ENCODE data around the gene SLC18A3.

SLC18A3 gene

DNA sequence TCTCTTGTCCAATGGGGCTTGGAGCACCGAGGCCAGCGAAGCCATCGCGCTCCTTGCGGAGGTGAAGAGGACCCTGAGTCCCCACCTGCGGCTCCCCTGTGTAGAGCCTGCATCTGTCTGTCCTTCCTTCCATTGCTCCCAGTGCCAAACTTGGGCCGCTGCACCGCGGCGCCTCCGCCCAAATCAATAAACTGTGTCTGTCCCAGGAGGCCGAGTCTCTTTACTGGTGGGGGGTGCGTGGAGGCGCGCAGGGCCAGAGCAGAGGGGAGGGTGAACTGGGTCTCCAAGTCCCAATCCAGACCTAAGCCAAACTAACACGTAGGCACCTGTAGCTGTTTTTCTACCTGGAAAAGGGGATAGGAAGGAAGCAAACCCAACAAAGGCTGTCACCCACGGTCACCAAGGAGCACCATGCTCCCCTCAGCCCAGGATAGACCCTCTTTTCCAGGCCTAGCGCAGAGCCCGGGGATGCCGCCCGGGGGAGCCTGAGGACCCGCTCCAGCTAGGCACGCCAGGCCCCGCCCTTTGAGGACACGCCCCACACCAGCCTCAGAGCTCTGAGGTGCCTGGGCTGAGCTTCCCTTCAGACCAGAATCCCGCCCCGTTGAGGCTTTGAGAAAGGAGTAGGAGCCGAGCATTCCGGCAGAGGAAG lies 2.5 kb downstream of the SLC18A3 start:
- DNase-seq, result no peak

DNA sequence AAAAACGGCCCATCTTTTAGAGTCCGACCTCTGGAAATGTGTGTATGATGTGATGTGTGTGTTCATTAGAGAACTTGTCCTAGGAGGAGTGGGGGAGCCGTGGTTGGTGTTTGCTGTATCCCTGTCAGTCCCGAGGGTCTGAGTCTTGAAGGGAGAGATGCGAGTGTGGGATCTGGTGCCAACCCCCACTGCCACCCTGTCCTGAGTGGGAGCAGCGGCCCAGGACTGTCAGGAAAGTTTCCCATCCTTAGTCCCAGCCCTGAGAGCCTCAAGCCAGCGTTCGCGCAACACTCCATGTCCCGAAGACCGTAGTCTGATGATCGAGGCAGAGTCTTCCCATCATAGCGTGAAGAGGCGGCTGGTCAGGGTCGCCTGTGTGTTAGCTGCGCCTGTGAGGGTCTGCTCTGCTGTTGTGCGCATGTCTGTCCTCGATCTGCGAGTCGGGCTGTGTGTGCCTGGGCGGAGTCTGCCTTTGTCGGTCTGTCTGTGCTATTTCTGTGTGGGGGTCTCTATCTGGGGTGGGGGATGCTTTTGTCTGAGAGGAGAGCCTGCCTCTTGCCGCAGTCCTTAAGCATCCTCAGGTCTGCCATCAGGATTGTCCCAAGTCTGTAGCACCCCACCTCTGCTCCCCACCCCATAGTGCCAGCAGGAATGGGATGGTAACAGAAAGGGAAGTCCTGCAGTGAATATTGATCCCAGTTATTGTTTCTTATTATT lies 3.2 kb downstream of the SLC18A3 start:
- no peak for DNase-seq

DNA sequence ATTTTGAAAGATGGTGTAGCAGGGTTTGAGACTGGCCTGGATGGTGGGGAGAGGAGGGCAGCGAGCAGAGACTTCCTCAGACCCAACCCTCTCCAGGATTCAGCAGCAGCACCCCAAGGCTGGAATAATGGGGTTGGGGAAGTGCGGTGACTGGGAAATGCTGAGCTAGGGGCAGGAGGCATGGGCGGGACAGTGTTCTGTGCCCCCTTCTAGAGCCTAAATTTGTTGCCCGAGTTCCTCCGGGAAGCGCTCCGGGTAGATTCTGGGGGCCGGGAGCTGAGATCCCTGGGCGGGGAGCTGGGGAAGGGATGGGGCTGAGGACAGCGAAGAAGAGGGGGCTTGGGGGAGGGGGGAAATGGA lies 3.8 kb downstream of the SLC18A3 start, which contains the start of gene CHAT:
TSS of gene CHAT (plus strand) at position 156 of the 360 bp plus-strand sequence. CDS start at position 309, 153 bp downstream.
- DNase-seq, result no peak

DNA sequence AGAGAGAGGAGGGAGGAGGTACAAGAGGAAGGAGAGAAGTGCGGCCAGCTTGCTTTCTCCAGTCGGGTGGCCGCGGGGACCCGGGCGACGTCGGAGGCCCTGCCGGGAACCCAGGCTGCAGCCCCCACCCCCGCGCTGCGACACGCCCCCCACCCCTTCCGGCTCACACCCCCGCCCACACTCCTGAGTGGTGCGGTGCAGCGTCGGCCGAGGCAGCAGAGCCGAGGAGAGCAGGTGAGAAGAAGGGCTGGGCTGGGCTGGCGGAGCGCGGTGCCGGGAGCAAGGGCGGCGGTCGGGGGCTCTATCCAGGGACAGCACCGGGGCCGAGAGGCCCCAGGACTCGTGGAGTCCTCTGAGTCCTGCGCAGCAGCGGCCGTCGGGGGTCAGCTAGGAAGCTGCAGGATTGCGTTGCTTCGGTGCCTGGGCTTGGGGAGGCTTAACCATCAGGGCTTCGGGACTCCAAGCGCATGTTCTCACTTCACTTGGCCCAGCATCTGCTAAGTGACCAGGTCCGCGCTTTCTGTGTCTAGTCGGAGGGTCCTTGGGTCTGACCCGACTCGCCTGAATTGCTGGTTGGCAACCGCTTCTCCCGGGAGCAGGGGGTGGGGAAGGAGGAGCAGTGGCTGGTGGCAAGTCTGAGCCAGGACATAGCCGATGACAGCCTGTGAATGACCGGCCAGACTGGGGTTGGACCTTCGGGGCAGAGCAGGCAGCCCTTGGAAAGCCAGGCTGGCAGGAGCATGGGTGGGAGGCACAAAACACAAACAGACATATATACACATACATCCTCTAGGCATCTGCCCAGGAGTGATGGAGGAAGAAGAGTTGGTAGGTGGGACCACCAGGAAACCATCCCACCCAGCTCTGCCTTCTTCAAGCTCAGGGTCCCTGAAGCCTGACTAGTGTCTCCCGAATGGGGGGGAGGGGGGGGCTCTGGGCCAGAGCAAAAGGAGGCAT lies 4.4 kb downstream of the SLC18A3 start:
- no peak for DNase-seq

DNA sequence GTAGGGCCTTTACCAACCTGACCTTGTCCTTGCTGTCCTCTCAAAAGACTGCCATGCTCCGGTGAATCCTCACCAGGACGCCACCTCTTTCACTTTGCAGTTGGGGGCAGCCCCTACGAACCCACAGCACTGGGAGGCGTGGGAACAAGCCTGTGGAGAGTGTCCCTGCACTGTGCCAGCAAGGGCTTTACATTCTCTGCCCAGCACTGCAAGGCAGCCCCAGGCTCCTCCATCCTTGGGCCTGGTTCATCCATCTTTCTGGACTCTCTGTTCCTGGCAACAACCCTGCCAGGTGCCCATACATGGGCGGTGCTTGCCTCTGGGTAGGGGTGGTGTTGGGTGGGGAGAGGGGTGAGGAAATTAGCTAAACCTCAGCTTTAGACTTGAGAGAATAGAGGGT lies 5.1 kb downstream of the SLC18A3 start:
- no peak for DNase-seq

DNA sequence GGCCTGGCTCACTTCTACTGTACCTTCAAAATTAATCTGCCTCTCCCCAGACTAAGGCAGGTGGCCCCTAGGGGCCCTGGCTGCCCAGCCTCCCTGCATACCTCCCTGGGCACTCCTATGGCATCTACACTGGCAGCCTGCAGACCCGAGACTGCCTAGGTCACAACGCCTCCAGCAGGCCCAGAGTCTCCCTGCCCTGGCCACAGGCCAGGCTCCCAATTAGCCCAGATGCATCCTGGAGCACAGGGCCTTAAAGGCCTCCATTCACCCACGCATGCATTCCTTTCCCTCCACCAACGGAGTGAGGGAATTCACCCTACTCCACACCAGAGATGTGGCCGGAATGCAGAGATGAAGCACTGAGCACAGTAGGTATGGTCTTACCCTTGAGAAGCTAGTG lies 5.6 kb downstream of the SLC18A3 start:
- no peak for DNase-seq

DNA sequence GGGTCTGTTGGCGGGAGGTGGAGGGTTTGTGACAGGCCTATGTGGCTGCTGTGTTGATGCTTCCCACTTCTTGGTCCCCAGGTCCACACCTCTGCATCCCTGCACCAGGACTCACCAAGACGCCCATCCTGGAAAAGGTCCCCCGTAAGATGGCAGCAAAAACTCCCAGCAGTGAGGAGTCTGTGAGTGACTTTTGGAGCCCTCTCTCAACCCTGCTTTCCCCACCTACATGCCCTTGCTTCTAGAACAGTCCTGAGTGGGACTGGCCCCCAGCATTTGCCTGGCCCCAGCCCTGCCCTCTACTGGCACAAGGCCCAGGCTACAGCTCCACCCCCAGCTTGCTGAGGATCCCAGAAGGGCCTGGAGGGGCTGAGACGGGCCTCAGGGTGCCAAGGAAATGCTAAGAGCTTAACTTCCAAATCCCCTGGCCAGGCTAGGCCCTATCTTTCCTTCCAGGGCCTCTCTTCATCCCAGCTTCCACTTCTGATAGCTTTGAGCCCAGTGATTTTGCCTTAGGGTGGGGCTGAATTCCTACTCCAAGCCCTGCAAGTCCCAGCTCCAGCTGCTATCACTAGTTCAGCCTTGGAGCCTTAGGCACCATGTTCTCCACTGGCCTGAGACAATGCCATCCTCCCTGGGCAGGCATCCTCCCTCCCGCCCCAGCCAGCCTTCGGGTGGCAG lies 6.5 kb downstream of the SLC18A3 start:
- DNase-seq, result no peak

DNA sequence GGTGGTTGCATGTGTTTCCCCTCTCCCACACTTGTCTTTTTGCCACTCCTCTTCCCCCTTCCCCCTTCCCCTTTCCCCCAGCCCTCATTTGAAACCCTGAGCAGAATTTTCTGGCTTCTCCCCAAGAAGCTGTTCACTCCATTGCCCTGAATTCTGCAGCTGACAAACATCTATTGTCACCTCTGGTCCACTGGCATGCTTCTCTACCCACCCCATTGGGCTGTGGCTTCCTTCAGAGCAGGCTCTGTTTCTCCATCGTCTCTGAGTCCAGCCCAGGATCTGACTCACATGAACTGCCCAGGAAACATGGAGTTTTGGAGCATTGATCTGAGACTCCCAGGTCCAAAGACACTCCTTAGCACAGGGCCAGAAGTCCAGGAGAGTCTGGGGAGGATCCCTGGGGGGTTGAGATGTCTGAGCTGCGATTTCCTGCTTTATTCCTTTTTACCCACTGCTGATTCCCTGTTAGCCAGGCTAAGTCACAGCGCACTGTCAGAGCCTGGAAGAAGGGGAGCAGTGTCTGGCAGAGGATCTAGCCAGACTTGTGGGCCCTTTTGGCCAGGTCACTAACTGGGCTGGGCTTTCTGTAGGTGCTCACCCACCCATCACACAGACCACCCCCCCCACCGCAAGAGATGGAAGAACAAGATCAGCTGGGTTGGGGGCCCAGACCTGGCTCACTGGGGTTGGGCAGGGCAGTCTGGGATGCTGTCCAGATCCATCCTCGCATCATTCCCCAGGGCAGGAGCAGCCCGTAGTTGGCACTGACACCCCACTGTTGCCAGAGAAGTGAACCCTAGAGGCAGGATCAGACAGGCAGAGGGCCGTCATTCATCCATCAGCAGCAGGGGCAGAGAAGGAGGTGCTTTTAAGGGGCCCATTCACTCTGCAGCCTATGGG lies 7.3 kb downstream of the SLC18A3 start:
- no peak for DNase-seq

DNA sequence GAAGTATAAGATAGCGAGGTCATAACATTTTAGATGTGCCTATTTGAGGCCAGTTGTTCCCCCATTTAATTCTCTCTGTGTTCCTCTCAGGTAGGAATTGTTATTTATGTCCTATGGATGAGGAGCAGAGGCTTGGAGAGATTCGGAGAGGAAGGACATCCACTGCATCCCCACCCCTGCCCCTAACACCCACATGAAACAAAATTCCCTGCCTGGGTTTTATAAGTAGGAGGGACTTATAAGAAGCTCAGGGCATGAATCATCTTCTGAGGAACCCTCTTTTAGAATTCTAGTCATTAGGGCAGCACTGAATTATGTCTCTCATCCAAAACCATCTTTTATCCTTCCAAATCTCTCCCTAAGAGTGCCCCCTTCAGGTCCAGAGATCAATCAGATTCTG lies 8.7 kb downstream of the SLC18A3 start:
- no peak for DNase-seq

DNA sequence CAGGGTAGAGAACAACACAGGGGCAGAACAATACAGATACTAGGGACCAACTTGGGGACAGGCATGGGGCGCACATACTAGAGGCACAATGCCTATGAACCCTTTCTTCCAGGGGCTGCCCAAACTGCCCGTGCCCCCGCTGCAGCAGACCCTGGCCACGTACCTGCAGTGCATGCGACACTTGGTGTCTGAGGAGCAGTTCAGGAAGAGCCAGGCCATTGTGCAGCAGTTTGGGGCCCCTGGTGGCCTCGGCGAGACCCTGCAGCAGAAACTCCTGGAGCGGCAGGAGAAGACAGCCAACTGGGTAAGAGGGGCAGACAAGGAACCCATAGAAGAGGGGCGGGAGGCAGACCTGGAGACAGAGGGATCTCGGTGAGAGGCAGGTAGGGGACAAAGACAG lies 9.5 kb downstream of the SLC18A3 start:
- DNase-seq, result no peak

DNA sequence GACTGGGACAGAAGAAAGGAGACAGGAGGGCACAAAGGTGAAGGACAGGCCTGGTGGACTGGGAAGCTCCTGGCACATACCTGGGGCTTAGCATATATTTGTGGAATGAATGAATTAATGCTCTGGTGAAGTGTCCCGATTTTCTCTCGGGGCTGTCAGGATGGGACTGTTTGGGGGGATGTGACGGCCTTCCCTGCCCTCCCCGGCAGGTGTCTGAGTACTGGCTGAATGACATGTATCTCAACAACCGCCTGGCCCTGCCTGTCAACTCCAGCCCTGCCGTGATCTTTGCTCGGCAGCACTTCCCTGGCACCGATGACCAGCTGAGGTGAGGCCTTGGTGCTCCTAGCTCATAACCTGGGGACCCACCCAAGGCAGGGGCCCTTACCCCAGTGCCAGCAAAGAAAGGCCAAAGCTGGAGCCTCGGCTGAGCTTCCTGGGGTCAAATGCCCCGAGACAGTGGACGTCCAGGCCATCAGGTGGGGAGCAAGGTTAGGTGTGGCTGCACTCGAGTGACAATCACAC lies 10.2 kb downstream of the SLC18A3 start:
- DNase-seq, result no peak

DNA sequence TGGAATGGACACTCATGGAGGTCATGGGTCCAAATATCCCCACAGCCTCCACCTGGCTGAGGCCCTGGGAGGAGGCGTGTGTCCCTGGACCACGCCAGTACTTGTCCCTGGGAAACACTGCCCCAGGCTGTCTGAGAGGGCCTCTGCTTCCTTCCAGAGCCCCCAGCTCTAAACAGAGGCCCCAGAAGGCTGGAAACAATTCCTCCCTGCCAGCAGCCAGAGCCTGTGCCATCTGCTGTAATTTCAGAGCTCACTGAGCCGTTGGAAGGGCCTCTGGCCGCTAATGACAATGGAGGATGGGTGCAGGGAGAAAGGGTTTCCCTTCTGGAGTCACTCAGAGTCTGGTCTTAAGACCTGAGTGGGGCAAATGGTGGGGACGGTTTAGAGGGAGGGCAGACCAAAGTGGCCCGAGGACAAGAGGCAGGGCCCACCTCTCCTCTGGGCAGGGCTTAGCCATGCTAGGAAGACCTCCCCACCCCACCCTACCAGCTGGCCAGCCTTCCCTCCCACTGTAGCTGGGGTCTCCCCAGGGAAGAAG lies 10.8 kb downstream of the SLC18A3 start:
- no peak for DNase-seq

DNA sequence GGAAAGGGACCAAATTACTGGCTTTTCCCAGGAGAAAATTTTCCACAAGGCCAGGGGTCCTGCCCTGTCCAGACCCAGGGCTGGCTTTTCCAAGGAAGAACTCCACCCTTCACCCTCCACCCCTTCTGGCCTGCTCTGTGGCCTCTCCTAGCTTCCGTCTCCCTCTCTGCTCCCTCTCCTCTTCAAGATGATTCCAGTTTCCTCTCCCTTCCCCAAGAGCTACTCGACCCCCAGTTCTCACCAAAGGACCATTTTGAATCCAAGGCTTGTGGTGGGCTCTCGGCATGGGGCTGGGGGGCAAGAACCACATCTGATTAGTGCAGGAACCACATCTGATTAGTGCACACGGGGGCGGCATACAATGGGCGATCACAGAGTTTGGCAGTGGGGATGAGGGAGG lies 11.5 kb downstream of the SLC18A3 start:
- DNase-seq, result no peak

DNA sequence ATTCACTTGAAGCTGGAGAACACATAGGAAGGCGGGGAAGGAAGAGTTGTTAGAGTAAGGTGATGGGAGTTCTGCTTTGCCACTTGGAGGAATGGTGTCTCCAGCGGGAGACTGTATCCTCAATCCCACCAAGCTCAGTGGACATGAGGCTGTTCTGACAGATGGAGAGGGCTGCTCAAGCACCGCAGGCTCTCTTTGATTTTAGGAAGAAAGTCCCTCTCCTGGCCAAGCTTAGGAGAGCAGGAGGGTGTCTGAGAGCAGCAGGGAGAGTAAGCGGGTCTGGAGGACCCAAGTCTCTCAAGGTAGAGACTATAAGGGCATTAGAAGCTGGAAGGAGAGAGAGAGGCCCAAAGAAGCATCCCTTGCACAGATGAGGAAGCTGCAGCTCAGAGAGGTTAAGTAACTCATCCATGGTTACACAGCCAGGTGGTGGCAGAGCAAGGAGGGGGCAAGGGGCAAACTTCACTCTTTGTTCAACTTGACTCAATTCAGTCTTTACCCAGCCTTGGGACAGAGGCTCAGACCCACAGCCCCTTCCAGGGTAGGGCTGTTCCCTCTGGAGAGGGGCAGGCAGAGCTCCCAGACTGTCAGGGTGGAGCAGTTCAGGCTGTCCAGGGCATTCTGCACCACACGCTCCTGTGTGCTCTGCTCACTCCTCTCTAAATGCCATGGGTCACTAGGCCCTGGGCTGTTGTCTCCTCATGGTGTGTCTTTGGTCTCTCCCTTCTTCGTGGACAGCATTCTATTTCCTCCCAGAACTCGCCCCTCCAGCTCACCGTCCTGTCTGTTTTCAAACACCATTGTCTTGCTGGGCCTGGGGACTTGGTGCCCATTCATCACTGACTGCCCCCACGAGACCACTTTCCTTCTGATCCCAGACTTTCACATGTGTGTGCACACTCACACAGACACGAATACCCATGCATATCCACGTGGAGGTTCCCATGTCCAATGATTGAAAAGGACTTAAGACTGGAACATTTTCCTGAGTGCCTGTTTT lies 12.6 kb downstream of the SLC18A3 start:
- DNase-seq, result no peak

DNA sequence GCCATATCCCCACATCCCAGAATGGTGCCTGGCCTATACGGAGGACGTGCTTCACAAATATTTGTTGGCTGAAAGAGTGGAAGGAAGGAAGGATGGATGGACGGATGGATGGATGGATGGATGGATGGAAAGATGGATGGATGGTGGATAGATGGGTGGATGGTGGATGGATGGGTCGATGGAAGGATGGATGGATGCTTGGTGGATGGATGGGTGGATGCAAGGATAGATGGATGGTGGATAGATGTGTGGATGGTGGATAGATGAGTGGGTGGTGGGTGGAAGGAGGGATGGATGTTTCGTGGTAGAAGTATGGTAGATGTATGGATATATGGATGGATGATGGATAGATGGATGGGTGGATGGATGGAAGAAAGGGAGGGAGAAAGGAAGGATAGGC lies 14.5 kb downstream of the SLC18A3 start:
- DNase-seq, result no peak

DNA sequence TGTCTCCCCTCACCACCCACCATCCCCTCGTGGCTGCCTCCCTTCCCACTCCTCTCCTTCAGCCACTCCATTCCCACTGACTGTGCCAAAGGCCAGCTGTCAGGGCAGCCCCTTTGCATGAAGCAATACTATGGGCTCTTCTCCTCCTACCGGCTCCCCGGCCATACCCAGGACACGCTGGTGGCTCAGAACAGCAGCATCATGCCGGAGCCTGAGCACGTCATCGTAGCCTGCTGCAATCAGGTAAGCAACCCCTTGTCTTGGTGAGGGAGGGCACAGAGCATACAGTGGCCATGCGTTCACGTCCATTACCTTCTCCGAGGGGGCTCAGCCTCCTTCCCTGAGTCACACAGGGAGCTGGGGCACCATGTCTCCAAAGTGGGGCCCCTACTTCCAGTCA lies 15.3 kb downstream of the SLC18A3 start:
- DNase-seq, result no peak

DNA sequence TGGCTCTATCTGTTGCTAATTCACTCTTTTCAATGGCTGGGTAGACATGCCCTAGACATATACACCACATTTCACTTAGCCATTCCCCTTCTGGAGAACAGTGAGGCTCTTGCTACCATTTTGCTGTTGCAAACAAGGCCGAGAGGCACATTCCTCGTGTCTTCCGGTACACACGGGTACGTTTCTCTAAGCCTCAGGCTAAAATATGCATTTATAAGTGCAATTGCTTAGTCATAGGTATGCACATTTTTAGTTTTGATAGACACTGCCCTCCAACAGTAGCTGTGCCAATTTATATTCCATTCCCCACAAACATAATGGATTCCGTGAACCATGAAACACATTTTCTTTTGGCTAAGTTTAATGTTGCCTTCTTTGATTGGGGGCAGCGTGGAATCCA lies 16.9 kb downstream of the SLC18A3 start:
- no peak for DNase-seq

DNA sequence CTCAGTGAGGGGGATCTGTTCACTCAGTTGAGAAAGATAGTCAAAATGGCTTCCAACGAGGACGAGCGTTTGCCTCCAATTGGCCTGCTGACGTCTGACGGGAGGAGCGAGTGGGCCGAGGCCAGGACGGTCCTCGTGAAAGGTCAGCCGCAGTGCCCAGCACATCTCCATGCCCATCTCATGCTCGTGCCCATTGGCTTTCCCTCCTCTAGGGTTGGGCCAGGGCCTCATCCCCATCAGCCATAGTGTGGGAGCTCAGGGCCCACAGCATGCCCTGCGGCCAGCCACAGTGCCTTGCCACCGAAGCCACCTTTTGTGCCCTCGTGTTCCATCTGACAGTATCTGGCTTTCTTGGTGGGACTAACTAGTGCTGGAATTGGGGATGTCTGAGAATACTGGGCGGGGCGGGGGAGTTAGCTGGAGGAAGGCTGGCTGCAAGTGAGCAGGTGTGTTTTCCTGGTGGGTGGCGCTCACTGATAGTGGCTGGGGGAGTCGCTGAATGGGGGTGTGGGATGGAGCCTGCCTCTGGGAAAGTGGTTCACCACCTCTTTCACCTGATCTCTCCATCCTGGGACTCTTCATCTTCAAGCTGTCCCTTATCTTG lies 17.6 kb downstream of the SLC18A3 start:
- no peak for DNase-seq

DNA sequence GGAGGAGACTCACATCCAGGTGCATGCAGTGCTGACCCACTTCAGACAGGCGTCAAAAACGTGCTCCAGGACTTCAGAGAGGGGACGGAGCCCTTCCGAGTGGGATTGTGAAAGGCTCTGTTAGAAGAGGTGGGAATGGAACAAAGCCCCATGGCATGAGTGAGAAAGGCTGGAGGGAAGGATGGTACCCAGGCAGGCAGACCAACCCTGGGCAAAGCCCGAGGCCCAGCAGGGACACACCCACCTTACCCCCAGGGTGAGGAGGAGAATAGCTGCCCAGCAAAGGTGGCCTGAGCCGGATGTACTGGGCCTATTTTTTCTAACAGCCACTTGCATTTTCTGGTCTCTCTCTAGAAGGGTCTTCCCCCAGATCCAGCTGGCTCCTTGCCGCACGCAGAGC lies 18.5 kb downstream of the SLC18A3 start:
- no peak for DNase-seq
